HepG2 (cell line): ENCODE data around the gene HNF1B. TPM values are rescaled to one million over a fixed set of nuclear protein-coding genes. Genes with fewer than 3 reads are reported as not detected.

Experiments
- AFF4 ChIP-seq: sonication (generic); formaldehyde crosslinking; IDR thresholded peaks from 2 replicates; pipeline ENCODE4 v1.4.0; 2020; ENCODE audit warnings: missing genetic modification reagents
- CEBPZ ChIP-seq: IDR thresholded peaks from 2 replicates; pipeline ENCODE4 v1.6.1; 2012; ENCODE audit warnings: low read length, improper control_type of control experiment
- KLF16 ChIP-seq, 2 experiments: sonication (generic) in 1 of 2; formaldehyde crosslinking in 1 of 2; IDR thresholded peaks; 2 replicates each; pipeline versions ENCODE4 v1.6.1 to v1.8.0; 2016 to 2023; ENCODE audit warnings: missing genetic modification reagents in 2 of 2, missing compliant biosample characterization in 1 of 2
- NFAT5 ChIP-seq: sonication (generic); formaldehyde crosslinking; IDR thresholded peaks from 2 replicates; pipeline ENCODE4 v1.4.0; 2020; ENCODE audit warnings: missing genetic modification reagents
- PCBP2 ChIP-seq: fragments of 200-400 bp; formaldehyde crosslinking; optimal IDR thresholded peaks from 2 replicates; pipeline ENCODE3; 2018; ENCODE audit warnings: low read length, low read depth; ENCODE audit not compliant: poor library complexity, severe bottlenecking
- SOX5 ChIP-seq: IDR thresholded peaks from 2 replicates; pipeline ENCODE4 v1.6.1; 2016; ENCODE audit warnings: borderline replicate concordance
- ZNF510 ChIP-seq: sonication (generic); formaldehyde crosslinking; IDR thresholded peaks from 2 replicates; pipeline ENCODE4 v1.4.0; 2020; ENCODE audit warnings: low read depth, mild to moderate bottlenecking, missing genetic modification reagents
- polyA plus RNA-seq, 8 experiments: library from polyadenylated mRNA; depleted of rRNA in 3 of 8; stranded (reverse) in 7 of 8; unstranded in 1 of 8; fragments of >200 nt; fragmentation: Illumina TruSeq in 4 of 8; extraction: Trizol in 4 of 8; gene quantifications; 2 replicates each; pipeline versions ENCODE4 v1.2.1 to v1.2.3, GENCODE V29; 2011 to 2016; ENCODE audit warnings: low read depth in 4 of 8, missing spikeins in 1 of 8, mixed read lengths in 1 of 8; ENCODE audit not compliant: insufficient read depth in 1 of 8
- total RNA-seq, 5 experiments: library from RNA; depleted of rRNA; stranded (reverse); fragments of >200 nt; fragmentation: Illumina TruSeq; extraction: Trizol; gene quantifications; 2 replicates each; pipeline ENCODE4 v1.2.3, GENCODE V29; 2016; ENCODE audit warnings: low read depth in 1 of 5

HNF1B gene
- total and polyA plus RNA-seq, 2 of the 13 experiments (the other 11 are each of a cell fraction or from before 2014, with no cell fraction given) = 1.9 to 5.3 TPM

GRCh38 chr17:37761961-37762360 is 17.1 kb upstream of the HNF1B start (continued):
- no peak for TF ChIP-seq CEBPZ
- no peak for TF ChIP-seq ZNF510 (CRISPR knock-in tag)
- no peak for TF ChIP-seq PCBP2
- TF ChIP-seq AFF4 = no peak
- no peak for TF ChIP-seq SOX5
- no peak for TF ChIP-seq NFAT5 (CRISPR knock-in tag)
- no peak for TF ChIP-seq KLF16 (CRISPR knock-in tag; IDR thresholded peaks at IDR 0.05)
